Uterus (tissue), 4 donors: ENCODE results near the gene CRACR2A. TPM values are rescaled to one million over a fixed set of nuclear protein-coding genes. Genes with fewer than 3 reads are reported as not detected.

Experiments used
- DNase-seq, 2 donors: peaks; one replicate each; pipeline ENCODE4 v3.0.0-alpha.2; 2019 to 2020
- H3K27ac ChIP-seq, 2 donors: fragments of 200-600 bp; sonication (generic); 1 replicate in 1 of 2; 2 replicates in 1 of 2; pipeline ENCODE4 v1.5.1; 2016 to 2018
- H3K27me3 ChIP-seq, 2 donors: fragments of 200-600 bp; sonication (generic); one replicate each; pipeline ENCODE4 v1.5.1; 2018 to 2019; ENCODE audit warnings: control low read depth in 1 of 2
- H3K36me3 ChIP-seq, 2 donors: fragments of 200-600 bp; sonication (generic); one replicate each; pipeline ENCODE4 v1.5.1; 2019; ENCODE audit warnings: control low read depth in 1 of 2
- H3K4me1 ChIP-seq, 2 donors: fragments of 200-600 bp; sonication (generic); one replicate each; pipeline ENCODE4 v1.5.1; 2018 to 2019; ENCODE audit warnings: control low read depth in 1 of 2
- H3K4me3 ChIP-seq, 2 donors: fragments of 200-600 bp; sonication (generic); 1 replicate in 1 of 2; 2 replicates in 1 of 2; pipeline ENCODE4 v1.5.1; 2018 to 2019; ENCODE audit warnings: mild to moderate bottlenecking in 1 of 2
- H3K9me3 ChIP-seq, 2 donors: fragments of 200-600 bp; sonication (generic); one replicate each; pipeline ENCODE4 v1.5.1; 2019; ENCODE audit warnings: control low read depth in 1 of 2
- POLR2A ChIP-seq, 2 donors: fragments of 450-650 bp; IDR thresholded peaks; one replicate each; pipeline ENCODE4 v1.6.1; 2016; ENCODE audit warnings: antibody characterized with exemption in 2 of 2, mild to moderate bottlenecking in 1 of 2, moderate library complexity in 1 of 2
- intact Hi-C: fragments of 100-400 bp; cut with DNase I; formaldehyde crosslinking; loops from one replicate; pipeline ENCODE4 v1.15.1; 2023; ENCODE audit warnings: low total_unique reads
- total RNA-seq, 4 donors: library from RNA; depleted of rRNA in 3 of 4; stranded (reverse); fragments of >200 nt in 3 of 4; gene quantifications; one replicate each; pipeline versions ENCODE4 v1.1.0 to v1.2.4, GENCODE V29; 2014 to 2023
- TF ChIP-seq, protein P1 (sequence below), 4 experiments: fragments of 200-600 bp in 2 of 4; fragments of 450-650 bp in 2 of 4; sonication (generic) in 2 of 4; IDR thresholded peaks; one replicate each; pipeline ENCODE4 v1.5.1; 2016 to 2019; ENCODE audit warnings: antibody characterized with exemption in 4 of 4, mild to moderate bottlenecking in 2 of 4, moderate library complexity in 1 of 4
- donor health status: DM: yes; HTN: yes; CAD: no.

Gene CRACR2A
- total RNA-seq, 4 donors from 2014 or later = 0.88 to 33.6 (median 3.2) TPM

GRCh38 chr12:3631759-3632158 lies 121.2 kb downstream of the CRACR2A start:
- no peaks in the 10 kb centered on the region for H3K9me3 ChIP-seq
- H3K36me3 ChIP-seq = no peaks in the 10 kb centered on the region
- no peak overlapping the region for H3K27ac ChIP-seq
- no peaks in the 10 kb centered on the region for H3K27me3 ChIP-seq
- intact Hi-C loops = no loop called here
- DNase-seq = no peak
- H3K4me1 ChIP-seq = no peaks in the 10 kb centered on the region
- TF ChIP-seq, protein P1, sequence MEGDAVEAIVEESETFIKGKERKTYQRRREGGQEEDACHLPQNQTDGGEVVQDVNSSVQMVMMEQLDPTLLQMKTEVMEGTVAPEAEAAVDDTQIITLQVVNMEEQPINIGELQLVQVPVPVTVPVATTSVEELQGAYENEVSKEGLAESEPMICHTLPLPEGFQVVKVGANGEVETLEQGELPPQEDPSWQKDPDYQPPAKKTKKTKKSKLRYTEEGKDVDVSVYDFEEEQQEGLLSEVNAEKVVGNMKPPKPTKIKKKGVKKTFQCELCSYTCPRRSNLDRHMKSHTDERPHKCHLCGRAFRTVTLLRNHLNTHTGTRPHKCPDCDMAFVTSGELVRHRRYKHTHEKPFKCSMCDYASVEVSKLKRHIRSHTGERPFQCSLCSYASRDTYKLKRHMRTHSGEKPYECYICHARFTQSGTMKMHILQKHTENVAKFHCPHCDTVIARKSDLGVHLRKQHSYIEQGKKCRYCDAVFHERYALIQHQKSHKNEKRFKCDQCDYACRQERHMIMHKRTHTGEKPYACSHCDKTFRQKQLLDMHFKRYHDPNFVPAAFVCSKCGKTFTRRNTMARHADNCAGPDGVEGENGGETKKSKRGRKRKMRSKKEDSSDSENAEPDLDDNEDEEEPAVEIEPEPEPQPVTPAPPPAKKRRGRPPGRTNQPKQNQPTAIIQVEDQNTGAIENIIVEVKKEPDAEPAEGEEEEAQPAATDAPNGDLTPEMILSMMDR (IDR thresholded peaks at IDR 0.05) = no peak
- no peak for TF ChIP-seq POLR2A (IDR thresholded peaks at IDR 0.05)
- no peak overlapping the region for H3K4me3 ChIP-seq

DNA sequence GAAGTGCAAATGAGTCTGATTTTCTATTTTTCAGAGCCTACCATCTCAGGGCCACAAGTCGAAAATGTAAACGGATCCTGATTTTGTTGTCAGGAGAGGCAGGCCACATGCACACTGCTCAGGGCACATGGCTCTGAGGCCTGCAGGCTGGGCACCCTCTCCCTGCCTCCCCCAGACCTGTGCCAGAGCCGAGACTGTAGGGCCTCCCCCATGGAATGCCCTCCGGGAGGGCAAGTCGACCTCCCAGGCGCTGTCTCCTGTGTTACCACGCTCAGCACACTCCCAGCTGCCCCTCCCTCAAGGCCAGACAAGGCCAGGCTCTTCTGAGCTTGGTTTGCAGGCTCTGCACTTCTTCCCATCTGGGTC lies 121.7 kb downstream of the CRACR2A start:
- TF ChIP-seq, protein P1 (IDR thresholded peaks at IDR 0.05) = no peak
- TF ChIP-seq POLR2A (IDR thresholded peaks at IDR 0.05) = no peak
- no peak for DNase-seq
- H3K4me3 ChIP-seq = no peak overlapping the region
- no peaks in the 10 kb centered on the region for H3K36me3 ChIP-seq
- H3K4me1 ChIP-seq = no peaks in the 10 kb centered on the region
- no peak overlapping the region for H3K27ac ChIP-seq
- intact Hi-C loops = no loop called here
- no peaks in the 10 kb centered on the region for H3K9me3 ChIP-seq
- H3K27me3 ChIP-seq = no peaks in the 10 kb centered on the region

DNA sequence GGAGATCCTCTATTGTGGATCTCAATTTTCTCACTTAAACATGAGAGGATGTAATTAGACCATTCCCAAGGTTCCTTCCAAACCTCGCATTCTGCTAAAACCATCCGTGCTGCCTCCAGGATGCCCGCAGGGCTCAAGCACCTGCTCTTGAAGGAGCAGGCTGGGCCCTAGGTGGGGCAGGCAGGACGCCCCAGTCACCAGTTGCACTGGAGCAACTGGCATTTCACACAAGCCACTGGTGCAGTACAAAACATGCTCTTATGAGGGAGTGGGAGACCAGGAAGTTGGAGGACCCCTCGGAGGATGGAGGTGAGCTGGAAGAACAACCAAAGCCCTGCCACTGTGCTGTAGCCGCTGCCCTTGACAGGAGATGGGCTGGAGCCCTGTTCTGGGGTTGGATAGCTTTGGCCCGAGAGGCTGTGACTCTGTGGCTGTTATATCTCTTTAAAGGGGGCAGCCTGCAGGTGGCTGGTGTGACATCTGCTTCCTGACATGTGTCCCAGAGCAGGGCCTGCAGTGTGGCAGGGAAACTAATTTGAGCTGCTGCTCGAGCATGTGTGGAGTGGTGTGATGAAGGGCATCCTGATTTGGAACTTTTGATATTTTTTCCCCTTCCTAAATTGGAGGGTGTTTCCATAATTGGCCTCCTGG lies 122.2 kb downstream of the CRACR2A start:
- intact Hi-C loops = no loop called here
- Histone ChIP-seq H3K4me3 (no peak overlapping the region), H3K27ac (no peak overlapping the region), H3K9me3 (no peaks in the 10 kb centered on the region), H3K36me3 (no peaks in the 10 kb centered on the region), H3K4me1 (no peaks in the 10 kb centered on the region), H3K27me3 (no peaks in the 10 kb centered on the region)
- no peak for TF ChIP-seq POLR2A (IDR thresholded peaks at IDR 0.05)
- TF ChIP-seq, protein P1 (IDR thresholded peaks at IDR 0.05) = no peak
- no peak for DNase-seq

GRCh38 chr12:3630111-3630510 lies 122.8 kb downstream of the CRACR2A start:
- no peak overlapping the region for H3K4me3 ChIP-seq
- no peaks in the 10 kb centered on the region for H3K9me3 ChIP-seq
- TF ChIP-seq, protein P1 (IDR thresholded peaks at IDR 0.05) = no peak
- H3K27me3 ChIP-seq = no peaks in the 10 kb centered on the region
- no peaks in the 10 kb centered on the region for H3K4me1 ChIP-seq
- no peaks in the 10 kb centered on the region for H3K36me3 ChIP-seq
- no peak for DNase-seq
- H3K27ac ChIP-seq = no peak overlapping the region
- intact Hi-C loops = no loop called here

- intact Hi-C loops = no loop called here
- no peak for DNase-seq
- TF ChIP-seq, protein P1 (IDR thresholded peaks at IDR 0.05) = no peak
- TF ChIP-seq POLR2A (IDR thresholded peaks at IDR 0.05) = no peak
- H3K27ac ChIP-seq = no peak overlapping the region
- H3K4me1 ChIP-seq = no peaks in the 10 kb centered on the region
- H3K9me3 ChIP-seq = no peaks in the 10 kb centered on the region
- no peaks in the 10 kb centered on the region for H3K36me3 ChIP-seq
- H3K4me3 ChIP-seq = no peak overlapping the region
- H3K27me3 ChIP-seq = no peaks in the 10 kb centered on the region
These were observed 123.7 kb downstream of the CRACR2A start for GRCh38 chr12:3629057-3629830.
